ENCODE data around the gene ANKRA2. TPM values are rescaled to one million over a fixed set of nuclear protein-coding genes. Genes with fewer than 3 reads are reported as not detected.

ANKRA2 gene
- total RNA-seq, 1 donor from 2014 or later: 10.8 TPM

DNA sequence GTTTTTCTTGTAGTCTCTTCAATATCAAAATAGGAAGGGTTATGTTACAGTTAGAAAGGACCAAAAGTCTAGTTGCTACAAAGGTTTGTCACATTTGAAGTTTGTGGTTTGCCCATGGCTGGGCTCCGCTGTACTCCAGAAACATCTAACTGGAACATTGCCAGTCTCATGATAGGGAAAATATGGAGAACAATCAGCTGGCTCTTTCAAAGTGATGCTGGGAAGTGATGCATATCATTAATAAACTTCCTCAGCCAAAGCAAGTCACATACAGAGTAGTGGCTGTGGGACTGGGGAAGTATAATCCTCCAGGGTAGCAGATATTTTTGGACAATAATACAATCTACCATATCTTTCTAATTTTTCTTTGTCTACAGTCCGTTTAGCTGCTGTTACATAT, 58.4 kb downstream of the ANKRA2 start:
- no peak for DNase-seq (ENCODE audit: low read depth)
- no peak overlapping the region for H3K4me3 ChIP-seq (ENCODE audit: low read depth, low read length)
- TF ChIP-seq, protein P1, sequence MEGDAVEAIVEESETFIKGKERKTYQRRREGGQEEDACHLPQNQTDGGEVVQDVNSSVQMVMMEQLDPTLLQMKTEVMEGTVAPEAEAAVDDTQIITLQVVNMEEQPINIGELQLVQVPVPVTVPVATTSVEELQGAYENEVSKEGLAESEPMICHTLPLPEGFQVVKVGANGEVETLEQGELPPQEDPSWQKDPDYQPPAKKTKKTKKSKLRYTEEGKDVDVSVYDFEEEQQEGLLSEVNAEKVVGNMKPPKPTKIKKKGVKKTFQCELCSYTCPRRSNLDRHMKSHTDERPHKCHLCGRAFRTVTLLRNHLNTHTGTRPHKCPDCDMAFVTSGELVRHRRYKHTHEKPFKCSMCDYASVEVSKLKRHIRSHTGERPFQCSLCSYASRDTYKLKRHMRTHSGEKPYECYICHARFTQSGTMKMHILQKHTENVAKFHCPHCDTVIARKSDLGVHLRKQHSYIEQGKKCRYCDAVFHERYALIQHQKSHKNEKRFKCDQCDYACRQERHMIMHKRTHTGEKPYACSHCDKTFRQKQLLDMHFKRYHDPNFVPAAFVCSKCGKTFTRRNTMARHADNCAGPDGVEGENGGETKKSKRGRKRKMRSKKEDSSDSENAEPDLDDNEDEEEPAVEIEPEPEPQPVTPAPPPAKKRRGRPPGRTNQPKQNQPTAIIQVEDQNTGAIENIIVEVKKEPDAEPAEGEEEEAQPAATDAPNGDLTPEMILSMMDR (conservative IDR thresholded peaks at IDR 0.05; ENCODE audit: low read depth, low read length): no peak

DNA sequence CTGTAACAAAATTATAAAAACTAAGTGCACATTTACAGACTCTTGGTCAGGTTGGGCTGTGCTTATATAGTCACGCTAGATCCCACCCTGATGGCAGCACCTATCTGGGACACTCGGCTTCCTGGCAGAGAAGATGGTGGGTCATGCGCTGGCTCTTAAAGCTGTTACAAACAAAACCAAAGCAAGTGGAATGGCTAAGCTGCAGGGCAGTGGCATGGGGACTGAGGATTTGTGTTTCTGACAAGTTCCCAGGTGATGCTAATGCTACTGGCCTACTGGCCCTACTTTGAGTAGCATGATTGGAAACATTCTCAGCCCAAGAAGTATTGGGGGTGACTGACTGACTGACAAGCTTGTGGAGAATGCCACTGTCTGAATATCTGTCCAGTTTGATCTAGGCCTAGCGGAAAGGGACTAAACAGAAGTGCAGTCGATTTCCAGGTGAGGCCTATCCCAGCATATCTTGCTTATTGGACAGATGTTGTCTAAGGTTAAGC, 58.9 kb downstream of the ANKRA2 start:
- H3K4me3 ChIP-seq (ENCODE audit: low read depth, low read length): no peak overlapping the region
- no peak for DNase-seq (ENCODE audit: low read depth)
- TF ChIP-seq, protein P1 (conservative IDR thresholded peaks at IDR 0.05; ENCODE audit: low read depth, low read length): no peak

Other genes starting within 250 kb of the ANKRA2 start
- gene FOXD1, start 116.9 kb downstream of the ANKRA2 start, total RNA-seq: 26.8 and 30.0 TPM in 2 replicates
- 731 and 741 TPM in 2 replicates for gene BTF3, start 67.2 kb downstream of the ANKRA2 start, total RNA-seq
- 13.7 and 22.4 TPM in 2 replicates for gene UTP15, start 104 bp upstream of the ANKRA2 start, total RNA-seq
- 58.2 and 72.1 TPM in 2 replicates for gene ARHGEF28, start 60.6 kb upstream of the ANKRA2 start, total RNA-seq